GM12892 (cell line): Measurements from ENCODE around the gene OSBPL6.

Experiments used
- POLR2A ChIP-seq: IDR thresholded peaks from 2 replicates; pipeline ENCODE4 v1.6.1; 2011; ENCODE audit warnings: low read depth, low read length, control low read depth
- POLR2AphosphoS5 ChIP-seq: IDR thresholded peaks from 2 replicates; pipeline ENCODE4 v1.6.1; 2011; ENCODE audit warnings: low read depth, low read length, control low read depth
- TAF1 ChIP-seq: IDR thresholded peaks from 2 replicates; pipeline ENCODE4 v1.6.1; 2011; ENCODE audit warnings: low read depth, mild to moderate bottlenecking, control low read depth, low read length, borderline replicate concordance

GRCh38 chr2:178193496-178193822 lies 853 bp upstream of the OSBPL6 start:
- TF ChIP-seq POLR2AphosphoS5 (no peak), POLR2A (no peak), TAF1 (no peak)
